Measurements from ENCODE around the gene SKA1.
"Not testable (repeated sequence)": the region's sequence is repeated elsewhere in the genome, so short reads cannot be mapped to it uniquely, and the experiment has no call there.

SKA1 gene

GRCh38 chr18:50427896-50428295 is 53.0 kb downstream of the SKA1 start:
- in situ Hi-C loops (cut with HindIII; ENCODE audit: low sequenced_read_pairs): no loop called here

GRCh38 chr18:50428531-50429206 is 53.8 kb downstream of the SKA1 start:
- in situ Hi-C loops (cut with HindIII; ENCODE audit: low sequenced_read_pairs): no loop called here

GRCh38 chr18:50429207-50429948 is 54.5 kb downstream of the SKA1 start:
- in situ Hi-C loops (cut with HindIII; ENCODE audit: low sequenced_read_pairs): no loop called here

GRCh38 chr18:50432915-50433314 is 58.1 kb downstream of the SKA1 start:
- in situ Hi-C loops (cut with HindIII; ENCODE audit: low sequenced_read_pairs): no loop called here

GRCh38 chr18:50436742-50437141 is 61.9 kb downstream of the SKA1 start:
- in situ Hi-C loops (cut with HindIII; ENCODE audit: low sequenced_read_pairs): not testable (repeated sequence)

- in situ Hi-C loops (cut with HindIII; ENCODE audit: low sequenced_read_pairs): no loop called here
These were observed 64.7 kb downstream of the SKA1 start for GRCh38 chr18:50439460-50440015.

GRCh38 chr18:50441016-50441415 is 66.2 kb downstream of the SKA1 start:
- in situ Hi-C loops (cut with HindIII; ENCODE audit: low sequenced_read_pairs): no loop called here

GRCh38 chr18:50441501-50441900 is 66.7 kb downstream of the SKA1 start:
- in situ Hi-C loops (cut with HindIII; ENCODE audit: low sequenced_read_pairs): no loop called here
